WTC11 (cell line): Measurements from ENCODE around the gene HELZ. TPM values are rescaled to one million over a fixed set of nuclear protein-coding genes. Genes with fewer than 3 reads are reported as not detected.
"Not testable (repeated sequence)": the region's sequence is repeated elsewhere in the genome, so short reads cannot be mapped to it uniquely, and the experiment has no call there.

Source experiments
- ATAC-seq: fragments of 200-7000 bp; cut with Tn5 transposase; 2 replicates; pipeline ENCODE4 v1.10.0; 2021; ENCODE audit warnings: mild to moderate bottlenecking, moderate library complexity
- CTCF ChIA-PET: fragments of 300-600 bp; sonication (Branson Sonifier 250); formaldehyde crosslinking; loops from one replicate; lab custom pipeline; 2021; ENCODE audit warnings: antibody characterized with exemption; lab: Charles Lee
- POLR2A ChIA-PET: fragments of 350-600 bp; sonication (Branson Sonifier 250); formaldehyde crosslinking; loops from one replicate; lab custom pipeline; 2021; ENCODE audit warnings: antibody characterized with exemption; lab: Charles Lee
- DNase-seq: peaks from one replicate; pipeline ENCODE4 v3.0.0; 2021; ENCODE audit warnings: low spot score
- H3K27ac Mint-ChIP-seq: 2 replicates; pipeline ENCODE4 v1.8.0; 2021; ENCODE audit warnings: mixed read lengths
- H3K27me3 Mint-ChIP-seq: 2 replicates; pipeline ENCODE4 v1.8.0; 2021; ENCODE audit warnings: low read depth, mild to moderate bottlenecking, moderate library complexity, mixed read lengths
- H3K36me3 Mint-ChIP-seq: 2 replicates; pipeline ENCODE4 v1.8.0; 2021; ENCODE audit warnings: mixed read lengths
- H3K4me1 Mint-ChIP-seq: 2 replicates; pipeline ENCODE4 v1.8.0; 2022; ENCODE audit warnings: mixed read lengths
- H3K4me3 Mint-ChIP-seq: 2 replicates; pipeline ENCODE4 v1.8.0; 2021; ENCODE audit warnings: mild to moderate bottlenecking, moderate library complexity, mixed read lengths
- H3K9me3 Mint-ChIP-seq: 2 replicates; pipeline ENCODE4 v1.8.0; 2021; ENCODE audit warnings: mixed read lengths
- ATF1 ChIP-seq: sonication (generic); formaldehyde crosslinking; IDR thresholded peaks from 2 replicates; pipeline ENCODE4 v1.8.1; 2023; ENCODE audit warnings: mild to moderate bottlenecking, moderate library complexity, missing genetic modification reagents
- CREB1 ChIP-seq: sonication (generic); formaldehyde crosslinking; IDR thresholded peaks from 2 replicates; pipeline ENCODE4 v1.8.0; 2023; ENCODE audit warnings: mild to moderate bottlenecking, missing genetic modification reagents
- FOXK1 ChIP-seq: sonication (generic); formaldehyde crosslinking; IDR thresholded peaks from 2 replicates; pipeline ENCODE4 v1.8.0; 2022; ENCODE audit warnings: mild to moderate bottlenecking, moderate library complexity, missing genetic modification reagents
- MAX ChIP-seq: sonication (generic); formaldehyde crosslinking; IDR thresholded peaks from 2 replicates; pipeline ENCODE4 v1.8.0; 2022; ENCODE audit warnings: mild to moderate bottlenecking, missing genetic modification reagents
- NR1H2 ChIP-seq: sonication (generic); formaldehyde crosslinking; IDR thresholded peaks from 2 replicates; pipeline ENCODE4 v1.9.0; 2021; ENCODE audit warnings: mild to moderate bottlenecking, moderate library complexity, missing genetic modification reagents
- NR3C1 ChIP-seq: sonication (generic); formaldehyde crosslinking; conservative IDR thresholded peaks from 2 replicates; pipeline ENCODE4 v1.8.1; 2023; ENCODE audit warnings: low read depth, mild to moderate bottlenecking, missing genetic modification reagents
- SOX15 ChIP-seq: fragments of 250-450 bp; sonication (Bioruptor Pico); IDR thresholded peaks from 2 replicates; pipeline ENCODE4 v1.9.0; 2021; ENCODE audit warnings: mild to moderate bottlenecking
- STAT6 ChIP-seq: sonication (generic); formaldehyde crosslinking; conservative IDR thresholded peaks from 2 replicates; pipeline ENCODE4 v1.8.1; 2023; ENCODE audit warnings: mild to moderate bottlenecking, low read depth, missing genetic modification reagents, moderate library complexity
- TEAD1 ChIP-seq: sonication (generic); formaldehyde crosslinking; IDR thresholded peaks from 2 replicates; pipeline ENCODE4 v1.8.0; 2022; ENCODE audit warnings: mild to moderate bottlenecking, missing genetic modification reagents
- ZMAT4 ChIP-seq: fragments of 250-450 bp; sonication (Bioruptor Pico); IDR thresholded peaks from 2 replicates; pipeline ENCODE4 v1.9.0; 2021; ENCODE audit warnings: mild to moderate bottlenecking
- ZNF219 ChIP-seq: sonication (generic); formaldehyde crosslinking; IDR thresholded peaks from 2 replicates; pipeline ENCODE4 v1.8.0; 2023; ENCODE audit warnings: missing genetic modification reagents, mild to moderate bottlenecking, borderline replicate concordance
- ZNF263 ChIP-seq: sonication (generic); formaldehyde crosslinking; IDR thresholded peaks from 2 replicates; pipeline ENCODE4 v1.8.1; 2022; ENCODE audit warnings: low read depth, mild to moderate bottlenecking, moderate library complexity, missing genetic modification reagents
- ZNF416 ChIP-seq: fragments of 250-450 bp; sonication (Bioruptor Pico); IDR thresholded peaks from 2 replicates; pipeline ENCODE4 v1.9.0; 2021; ENCODE audit warnings: mild to moderate bottlenecking, inconsistent platforms
- total RNA-seq: library from RNA; stranded (reverse); gene quantifications from 3 replicates; pipeline ENCODE4 v1.2.3, GENCODE V29; 2021
- TF ChIP-seq, protein P1 (sequence below): fragments of 200-600 bp; IDR thresholded peaks from 2 replicates; pipeline ENCODE4 v1.8.0; 2022; ENCODE audit warnings: antibody characterized with exemption
- TF ChIP-seq, protein P2 (sequence below): fragments of 250-450 bp; sonication (Bioruptor Pico); conservative IDR thresholded peaks from 2 replicates; pipeline ENCODE4 v1.9.0; 2021; ENCODE audit warnings: mild to moderate bottlenecking
- TF ChIP-seq, protein P3 (sequence below): fragments of 250-450 bp; sonication (Bioruptor Pico); IDR thresholded peaks from 2 replicates; pipeline ENCODE4 v1.9.0; 2021; ENCODE audit warnings: mild to moderate bottlenecking, borderline replicate concordance

The HELZ gene
- total RNA-seq, 1 experiment from 2014 or later, result 49.1 TPM

DNA sequence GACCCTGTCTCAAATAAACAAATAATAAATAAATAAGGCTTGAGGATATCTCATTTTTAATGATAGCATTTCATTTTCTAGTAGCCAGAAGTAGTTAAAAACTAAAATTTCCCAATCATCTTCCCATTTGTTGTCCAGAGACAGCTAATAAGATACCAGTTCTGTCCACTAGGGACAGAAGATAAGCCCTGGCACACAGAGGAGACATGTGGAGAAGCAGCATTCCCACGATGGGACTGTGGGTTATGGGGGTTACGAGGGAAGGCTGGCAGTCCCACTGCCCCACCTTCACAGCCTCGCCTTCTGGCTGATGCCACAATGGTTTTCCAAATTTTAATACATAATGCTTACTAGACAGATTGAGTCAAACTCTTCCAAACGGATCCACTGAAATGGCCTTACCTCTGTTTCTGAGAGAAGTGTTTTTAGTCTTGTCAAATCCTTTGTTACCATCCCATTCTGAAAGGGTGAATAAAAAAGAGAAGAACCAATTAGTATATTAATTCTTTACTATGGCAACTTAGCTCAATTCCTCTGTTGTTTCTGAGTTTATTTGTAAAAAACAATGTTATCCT, 44.2 kb downstream of the HELZ start:
- H3K4me1 Mint-ChIP-seq, result no peaks in the 10 kb centered on the region
- H3K4me3 Mint-ChIP-seq, result no peak overlapping the region
- peaks cover 15% of the 10 kb centered on the region for H3K36me3 Mint-ChIP-seq
- no peak for TF ChIP-seq STAT6
- no peak for TF ChIP-seq MAX (CRISPR knock-in tag)
- TF ChIP-seq SOX15, result no peak
- TF ChIP-seq ZNF219 (CRISPR knock-in tag), result no peak
- no peak for TF ChIP-seq TEAD1 (CRISPR knock-in tag)
- TF ChIP-seq, protein P1, sequence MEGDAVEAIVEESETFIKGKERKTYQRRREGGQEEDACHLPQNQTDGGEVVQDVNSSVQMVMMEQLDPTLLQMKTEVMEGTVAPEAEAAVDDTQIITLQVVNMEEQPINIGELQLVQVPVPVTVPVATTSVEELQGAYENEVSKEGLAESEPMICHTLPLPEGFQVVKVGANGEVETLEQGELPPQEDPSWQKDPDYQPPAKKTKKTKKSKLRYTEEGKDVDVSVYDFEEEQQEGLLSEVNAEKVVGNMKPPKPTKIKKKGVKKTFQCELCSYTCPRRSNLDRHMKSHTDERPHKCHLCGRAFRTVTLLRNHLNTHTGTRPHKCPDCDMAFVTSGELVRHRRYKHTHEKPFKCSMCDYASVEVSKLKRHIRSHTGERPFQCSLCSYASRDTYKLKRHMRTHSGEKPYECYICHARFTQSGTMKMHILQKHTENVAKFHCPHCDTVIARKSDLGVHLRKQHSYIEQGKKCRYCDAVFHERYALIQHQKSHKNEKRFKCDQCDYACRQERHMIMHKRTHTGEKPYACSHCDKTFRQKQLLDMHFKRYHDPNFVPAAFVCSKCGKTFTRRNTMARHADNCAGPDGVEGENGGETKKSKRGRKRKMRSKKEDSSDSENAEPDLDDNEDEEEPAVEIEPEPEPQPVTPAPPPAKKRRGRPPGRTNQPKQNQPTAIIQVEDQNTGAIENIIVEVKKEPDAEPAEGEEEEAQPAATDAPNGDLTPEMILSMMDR, result peak; percentile 64
- TF ChIP-seq, protein P2, sequence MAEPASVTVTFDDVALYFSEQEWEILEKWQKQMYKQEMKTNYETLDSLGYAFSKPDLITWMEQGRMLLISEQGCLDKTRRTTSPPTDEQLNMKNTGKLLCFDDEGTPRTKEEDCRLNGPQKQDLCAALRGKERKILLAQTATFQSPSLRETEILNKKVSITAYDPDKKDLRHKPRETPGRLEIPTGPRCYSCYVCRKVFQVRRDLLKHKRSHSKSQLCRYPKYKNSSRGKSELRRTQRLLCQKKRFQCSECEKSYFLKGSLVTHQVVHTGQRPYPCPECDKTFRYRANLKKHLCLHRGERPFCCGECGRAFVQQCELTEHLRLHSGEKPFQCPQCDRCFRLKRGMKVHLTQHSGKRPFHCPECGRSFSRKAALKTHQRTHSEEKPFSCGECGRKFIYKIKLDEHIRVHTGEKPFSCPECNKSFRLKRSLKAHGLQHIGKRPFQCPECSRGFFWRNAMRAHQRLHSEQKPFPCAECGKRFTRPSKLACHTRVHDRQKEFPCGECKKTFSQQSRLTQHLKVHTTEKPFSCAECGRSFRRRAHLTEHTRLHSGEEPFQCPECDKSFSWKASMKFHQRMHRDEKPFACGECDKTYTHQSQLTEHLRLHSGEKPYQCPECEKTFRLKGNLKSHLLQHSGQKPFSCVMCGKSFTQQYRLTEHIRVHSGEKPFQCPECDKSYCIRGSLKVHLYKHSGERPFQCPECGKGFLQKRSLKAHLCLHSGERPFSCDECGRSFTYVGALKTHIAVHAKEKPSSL (CRISPR knock-in tag), result no peak
- TF ChIP-seq NR1H2 (CRISPR knock-in tag), result no peak
- no peak for TF ChIP-seq ZNF416
- ChIA-PET CTCF (interaction anchor here (0.7 to 3.4 kb wide), 13 partner anchors 9 to 80 kb away, joined by 3 to 19 read pairs (median 5); no protein-coding TSS in a partner anchor), POLR2A (no interaction called here)
- ATAC-seq (peak; percentile 79), DNase-seq (no peak)
- no peaks in the 10 kb centered on the region for H3K9me3 Mint-ChIP-seq
- H3K27ac Mint-ChIP-seq, result no peak overlapping the region
- no peaks in the 10 kb centered on the region for H3K27me3 Mint-ChIP-seq

DNA sequence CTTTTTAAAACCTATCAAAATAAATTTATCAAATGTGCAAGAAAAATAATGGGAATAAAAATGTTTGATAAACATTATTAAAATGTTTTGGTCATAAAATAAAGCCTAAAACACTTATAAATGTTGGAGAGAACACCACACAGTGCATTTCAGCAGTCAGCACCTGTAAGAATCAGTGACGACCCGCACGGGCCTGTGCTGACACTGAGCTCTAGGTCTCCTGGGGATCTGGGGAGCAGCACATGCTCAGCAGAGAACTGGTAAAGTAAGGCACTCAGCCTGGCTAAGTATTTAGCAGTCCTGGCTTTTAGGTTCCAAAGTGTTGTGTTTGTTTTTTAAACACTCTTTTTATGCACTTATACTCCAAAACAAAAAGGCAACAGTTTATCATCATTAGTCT, 46.9 kb downstream of the HELZ start:
- no peak overlapping the region for H3K4me3 Mint-ChIP-seq
- peaks cover 12% of the 10 kb centered on the region for H3K36me3 Mint-ChIP-seq
- TF ChIP-seq FOXK1 (CRISPR knock-in tag) (no peak), ZMAT4 (CRISPR knock-in tag) (no peak), CREB1 (CRISPR knock-in tag) (no peak), ATF1 (no peak), ZNF219 (CRISPR knock-in tag) (no peak), ZNF263 (CRISPR knock-in tag) (no peak), STAT6 (no peak), NR3C1 (no peak)
- TF ChIP-seq, protein P3, sequence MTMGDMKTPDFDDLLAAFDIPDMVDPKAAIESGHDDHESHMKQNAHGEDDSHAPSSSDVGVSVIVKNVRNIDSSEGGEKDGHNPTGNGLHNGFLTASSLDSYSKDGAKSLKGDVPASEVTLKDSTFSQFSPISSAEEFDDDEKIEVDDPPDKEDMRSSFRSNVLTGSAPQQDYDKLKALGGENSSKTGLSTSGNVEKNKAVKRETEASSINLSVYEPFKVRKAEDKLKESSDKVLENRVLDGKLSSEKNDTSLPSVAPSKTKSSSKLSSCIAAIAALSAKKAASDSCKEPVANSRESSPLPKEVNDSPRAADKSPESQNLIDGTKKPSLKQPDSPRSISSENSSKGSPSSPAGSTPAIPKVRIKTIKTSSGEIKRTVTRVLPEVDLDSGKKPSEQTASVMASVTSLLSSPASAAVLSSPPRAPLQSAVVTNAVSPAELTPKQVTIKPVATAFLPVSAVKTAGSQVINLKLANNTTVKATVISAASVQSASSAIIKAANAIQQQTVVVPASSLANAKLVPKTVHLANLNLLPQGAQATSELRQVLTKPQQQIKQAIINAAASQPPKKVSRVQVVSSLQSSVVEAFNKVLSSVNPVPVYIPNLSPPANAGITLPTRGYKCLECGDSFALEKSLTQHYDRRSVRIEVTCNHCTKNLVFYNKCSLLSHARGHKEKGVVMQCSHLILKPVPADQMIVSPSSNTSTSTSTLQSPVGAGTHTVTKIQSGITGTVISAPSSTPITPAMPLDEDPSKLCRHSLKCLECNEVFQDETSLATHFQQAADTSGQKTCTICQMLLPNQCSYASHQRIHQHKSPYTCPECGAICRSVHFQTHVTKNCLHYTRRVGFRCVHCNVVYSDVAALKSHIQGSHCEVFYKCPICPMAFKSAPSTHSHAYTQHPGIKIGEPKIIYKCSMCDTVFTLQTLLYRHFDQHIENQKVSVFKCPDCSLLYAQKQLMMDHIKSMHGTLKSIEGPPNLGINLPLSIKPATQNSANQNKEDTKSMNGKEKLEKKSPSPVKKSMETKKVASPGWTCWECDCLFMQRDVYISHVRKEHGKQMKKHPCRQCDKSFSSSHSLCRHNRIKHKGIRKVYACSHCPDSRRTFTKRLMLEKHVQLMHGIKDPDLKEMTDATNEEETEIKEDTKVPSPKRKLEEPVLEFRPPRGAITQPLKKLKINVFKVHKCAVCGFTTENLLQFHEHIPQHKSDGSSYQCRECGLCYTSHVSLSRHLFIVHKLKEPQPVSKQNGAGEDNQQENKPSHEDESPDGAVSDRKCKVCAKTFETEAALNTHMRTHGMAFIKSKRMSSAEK (CRISPR knock-in tag), result no peak
- H3K27me3 Mint-ChIP-seq, result no peaks in the 10 kb centered on the region
- DNase-seq, result no peak
- POLR2A ChIA-PET, result no interaction called here
- H3K4me1 Mint-ChIP-seq, result no peaks in the 10 kb centered on the region
- ATAC-seq, result no peak
- H3K27ac Mint-ChIP-seq, result no peak overlapping the region
- no peaks in the 10 kb centered on the region for H3K9me3 Mint-ChIP-seq
- CTCF ChIA-PET, result interaction anchor here (0.9 kb wide), 1 partner anchor 23 kb away, joined by 4 read pairs; no protein-coding TSS in a partner anchor

GRCh38 chr17:67197023-67197422, 48.0 kb downstream of the HELZ start:
- DNase-seq, H3K4me3 Mint-ChIP-seq, POLR2A ChIA-PET, ATAC-seq, H3K27ac Mint-ChIP-seq, H3K4me1 Mint-ChIP-seq, CTCF ChIA-PET, H3K9me3 Mint-ChIP-seq, H3K27me3 Mint-ChIP-seq, H3K36me3 Mint-ChIP-seq: not testable (repeated sequence)
